D721Med (cell line): ENCODE measurements around the gene ATAD2B.

ENCODE experiments used
- DNase-seq: peaks from one replicate; pipeline ENCODE4 v3.0.0; 2011; ENCODE audit warnings: low spot score; ENCODE audit not compliant: insufficient read length
- FAIRE-seq: peaks from 2 replicates; lab custom pipeline; 2011; peaks lifted over from hg19 to GRCh38; lab: Jason Lieb, UNC
- TF ChIP-seq, protein P1 (sequence below): IDR thresholded peaks from 2 replicates; pipeline ENCODE4 v1.5.1; 2012; ENCODE audit warnings: mild to moderate bottlenecking, control low read depth; ENCODE audit not compliant: insufficient read depth; ENCODE audit errors: missing control alignments

ATAD2B gene

DNA sequence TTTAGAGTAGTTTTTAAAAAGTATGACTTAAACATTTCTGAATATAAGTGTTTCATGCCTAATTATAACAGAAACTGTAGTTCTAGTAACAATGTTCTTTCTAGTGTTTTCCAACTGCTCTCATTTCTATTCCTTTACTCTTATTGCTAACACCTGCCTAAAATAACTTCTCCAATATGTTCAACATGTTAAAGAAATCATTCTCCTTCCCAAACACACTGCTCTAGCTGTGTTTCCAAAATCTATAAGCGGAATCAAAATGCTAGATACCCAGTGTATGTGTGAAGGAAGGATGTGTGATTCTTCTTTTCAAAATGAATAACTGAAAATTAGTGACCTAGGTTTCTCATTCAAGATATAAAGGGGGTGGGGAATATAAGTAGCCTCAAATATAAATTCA lies 89.1 kb downstream of the ATAD2B start:
- no peak for DNase-seq
- TF ChIP-seq, protein P1, sequence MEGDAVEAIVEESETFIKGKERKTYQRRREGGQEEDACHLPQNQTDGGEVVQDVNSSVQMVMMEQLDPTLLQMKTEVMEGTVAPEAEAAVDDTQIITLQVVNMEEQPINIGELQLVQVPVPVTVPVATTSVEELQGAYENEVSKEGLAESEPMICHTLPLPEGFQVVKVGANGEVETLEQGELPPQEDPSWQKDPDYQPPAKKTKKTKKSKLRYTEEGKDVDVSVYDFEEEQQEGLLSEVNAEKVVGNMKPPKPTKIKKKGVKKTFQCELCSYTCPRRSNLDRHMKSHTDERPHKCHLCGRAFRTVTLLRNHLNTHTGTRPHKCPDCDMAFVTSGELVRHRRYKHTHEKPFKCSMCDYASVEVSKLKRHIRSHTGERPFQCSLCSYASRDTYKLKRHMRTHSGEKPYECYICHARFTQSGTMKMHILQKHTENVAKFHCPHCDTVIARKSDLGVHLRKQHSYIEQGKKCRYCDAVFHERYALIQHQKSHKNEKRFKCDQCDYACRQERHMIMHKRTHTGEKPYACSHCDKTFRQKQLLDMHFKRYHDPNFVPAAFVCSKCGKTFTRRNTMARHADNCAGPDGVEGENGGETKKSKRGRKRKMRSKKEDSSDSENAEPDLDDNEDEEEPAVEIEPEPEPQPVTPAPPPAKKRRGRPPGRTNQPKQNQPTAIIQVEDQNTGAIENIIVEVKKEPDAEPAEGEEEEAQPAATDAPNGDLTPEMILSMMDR, result no peak
- FAIRE-seq, result no peak

GRCh38 chr2:23836971-23837565 lies 89.9 kb downstream of the ATAD2B start:
- FAIRE-seq (no peak), DNase-seq (no peak)
- TF ChIP-seq, protein P1, result no peak

- DNase-seq (no peak), FAIRE-seq (no peak)
- TF ChIP-seq, protein P1, result no peak
These were observed 90.4 kb downstream of the ATAD2B start for GRCh38 chr2:23836505-23836904.

DNA sequence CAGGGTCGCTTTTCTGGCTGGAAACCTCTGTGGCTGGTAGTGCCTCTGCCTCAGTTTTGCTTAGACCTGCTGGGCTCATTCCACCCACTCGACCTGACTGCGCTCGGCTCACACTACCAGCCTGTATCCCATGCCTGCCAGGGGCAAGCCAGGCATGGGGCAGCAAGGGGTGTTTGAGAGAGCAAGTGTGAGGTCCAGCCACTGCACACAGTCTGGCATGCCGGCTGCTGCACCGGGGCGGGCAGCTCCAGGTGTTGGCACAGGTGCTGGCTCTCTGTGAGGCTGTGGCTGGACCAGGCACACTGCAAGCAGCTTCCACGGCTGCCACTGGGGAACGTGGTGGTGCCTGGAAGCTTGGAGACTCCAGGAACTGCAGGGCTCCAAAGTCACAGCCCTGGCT lies 90.9 kb downstream of the ATAD2B start:
- DNase-seq (no peak), FAIRE-seq (no peak)
- TF ChIP-seq, protein P1, result no peak

GRCh38 chr2:23835423-23835822 lies 91.5 kb downstream of the ATAD2B start:
- TF ChIP-seq, protein P1, result no peak
- FAIRE-seq (no peak), DNase-seq (no peak)

DNA sequence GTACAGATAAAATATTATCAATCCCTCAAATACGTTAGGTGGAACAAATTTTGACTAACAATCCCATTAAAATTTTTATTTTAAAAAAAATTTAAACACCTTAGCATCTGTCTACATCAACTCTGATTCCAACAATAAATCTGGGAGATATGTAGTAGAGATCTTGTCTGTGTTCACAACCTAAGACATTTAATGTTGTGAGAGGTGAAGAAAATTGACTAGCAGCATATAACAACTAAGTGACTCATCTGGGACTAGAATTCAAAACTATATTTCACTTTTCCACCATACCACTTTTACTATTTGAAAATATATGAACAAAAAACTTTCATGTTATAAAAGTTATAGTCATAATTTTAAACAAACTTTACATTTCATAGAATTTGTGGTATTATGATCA lies 97.9 kb downstream of the ATAD2B start:
- DNase-seq, result no peak
- no peak for FAIRE-seq
- TF ChIP-seq, protein P1, result no peak

DNA sequence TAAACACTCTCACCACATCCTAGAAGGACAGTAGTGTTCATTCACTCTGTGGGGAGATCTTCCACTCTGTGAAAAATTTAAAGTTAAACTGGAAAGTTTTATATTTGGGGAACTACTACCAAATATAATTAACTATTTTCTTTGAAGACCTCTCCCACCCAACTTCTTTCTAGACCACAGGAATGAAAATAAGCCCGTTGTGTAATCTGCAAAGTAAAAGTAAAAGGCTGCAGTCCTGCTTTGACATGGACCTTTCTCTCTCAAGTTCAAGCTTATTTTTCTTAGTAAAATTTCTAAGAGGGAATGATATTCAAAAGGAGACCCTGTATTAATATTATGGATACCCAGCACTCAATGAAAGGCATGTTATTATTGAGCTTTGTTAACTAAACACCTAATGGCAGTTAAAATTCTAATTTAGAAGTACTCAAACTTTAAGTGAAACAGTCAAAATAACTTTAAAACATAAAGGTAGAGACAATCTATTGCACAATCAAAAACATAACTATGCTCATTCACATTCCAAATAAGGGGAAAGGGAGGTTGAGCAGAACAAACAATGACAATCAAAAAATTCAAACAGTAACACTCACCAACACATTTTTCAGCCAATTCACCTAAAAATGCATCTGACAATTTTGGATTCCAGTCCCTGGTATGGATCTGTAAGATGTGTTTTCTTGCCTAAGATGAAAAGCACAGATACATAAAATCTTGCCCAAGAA lies 98.5 kb downstream of the ATAD2B start:
- DNase-seq, result no peak
- TF ChIP-seq, protein P1, result no peak
- no peak for FAIRE-seq
